BLaER1 treated with 17β-estradiol and CSF1 and Interleukin-3, amounts not matched to agents 10 nM and 100 nM (cell line): ENCODE data around the gene CTNS.

ENCODE experiments used
- H3K27ac ChIP-seq, 11 experiments: shearing (Covaris generic); formaldehyde crosslinking; 2 replicates each; pipeline ENCODE4 v1.8.1; 2022
- H3K27me3 ChIP-seq, 11 experiments: shearing (Covaris generic); formaldehyde crosslinking; 2 replicates each; pipeline ENCODE4 v1.8.1; 2022
- H3K36me3 ChIP-seq, 11 experiments: shearing (Covaris generic); formaldehyde crosslinking; 2 replicates each; pipeline ENCODE4 v1.8.1; 2022
- H3K4me1 ChIP-seq, 10 experiments: shearing (Covaris generic); formaldehyde crosslinking; 2 replicates each; pipeline ENCODE4 v1.8.1; 2022
- H3K4me2 ChIP-seq, 11 experiments: shearing (Covaris generic); formaldehyde crosslinking; 2 replicates each; pipeline ENCODE4 v1.8.1; 2022
- H3K4me3 ChIP-seq, 10 experiments: shearing (Covaris generic); formaldehyde crosslinking; 2 replicates each; pipeline ENCODE4 v1.8.1; 2022
- H3K9ac ChIP-seq, 11 experiments: shearing (Covaris generic); formaldehyde crosslinking; 2 replicates each; pipeline ENCODE4 v1.8.1; 2022
- H3K9me3 ChIP-seq, 11 experiments: shearing (Covaris generic); formaldehyde crosslinking; replicated peaks in 1 of 11; 2 replicates each; pipeline ENCODE4 v1.8.1; 2022
- H4K20me1 ChIP-seq, 11 experiments: shearing (Covaris generic); formaldehyde crosslinking; 2 replicates each; pipeline ENCODE4 v1.8.1; 2022
- Cebpa-rat ChIP-seq, 11 experiments: shearing (Covaris generic); IDR thresholded peaks; 2 replicates each; pipeline ENCODE4 v1.8.1; 2022

Gene CTNS

DNA sequence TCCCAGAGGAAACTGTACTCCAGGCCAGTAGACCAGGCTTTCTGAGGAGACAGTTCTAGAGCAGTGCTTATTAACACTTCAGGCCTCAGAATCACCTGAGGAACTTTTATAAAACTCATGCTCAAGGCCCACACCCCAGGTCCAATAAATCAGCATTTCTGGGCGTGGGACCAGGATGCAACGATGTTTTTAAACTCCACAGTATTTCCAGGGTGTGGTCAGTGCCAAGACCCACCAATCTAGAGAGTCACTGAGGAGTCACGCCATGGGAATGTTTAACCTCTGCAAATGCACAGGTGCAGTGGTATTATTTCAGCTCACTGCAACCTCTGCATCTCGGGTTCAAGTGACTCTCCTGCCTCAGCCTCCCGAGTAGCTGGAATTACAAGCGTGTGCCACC lies 23.4 kb upstream of the CTNS start:
- Histone ChIP-seq H3K9me3 (peaks cover 0 to 17% (median 11%) of the 10 kb centered on the region in 11 experiments; a peak in 19 of 22 replicates), H3K4me1 (no peaks in the 10 kb centered on the region), H3K36me3 (peaks cover 89 to 100% (median 98%) of the 10 kb centered on the region in 11 experiments), H3K4me3 (no peak overlapping the region), H3K9ac (no peak overlapping the region), H3K4me2 (no peak overlapping the region), H3K27me3 (no peaks in the 10 kb centered on the region), H3K27ac (no peak overlapping the region), H4K20me1 (peaks cover 0 to 28% (median 16%) of the 10 kb centered on the region in 11 experiments; a peak in 11 of 22 replicates)
- TF ChIP-seq Cebpa-rat (IDR thresholded peaks at IDR 0.05), result no peak

DNA sequence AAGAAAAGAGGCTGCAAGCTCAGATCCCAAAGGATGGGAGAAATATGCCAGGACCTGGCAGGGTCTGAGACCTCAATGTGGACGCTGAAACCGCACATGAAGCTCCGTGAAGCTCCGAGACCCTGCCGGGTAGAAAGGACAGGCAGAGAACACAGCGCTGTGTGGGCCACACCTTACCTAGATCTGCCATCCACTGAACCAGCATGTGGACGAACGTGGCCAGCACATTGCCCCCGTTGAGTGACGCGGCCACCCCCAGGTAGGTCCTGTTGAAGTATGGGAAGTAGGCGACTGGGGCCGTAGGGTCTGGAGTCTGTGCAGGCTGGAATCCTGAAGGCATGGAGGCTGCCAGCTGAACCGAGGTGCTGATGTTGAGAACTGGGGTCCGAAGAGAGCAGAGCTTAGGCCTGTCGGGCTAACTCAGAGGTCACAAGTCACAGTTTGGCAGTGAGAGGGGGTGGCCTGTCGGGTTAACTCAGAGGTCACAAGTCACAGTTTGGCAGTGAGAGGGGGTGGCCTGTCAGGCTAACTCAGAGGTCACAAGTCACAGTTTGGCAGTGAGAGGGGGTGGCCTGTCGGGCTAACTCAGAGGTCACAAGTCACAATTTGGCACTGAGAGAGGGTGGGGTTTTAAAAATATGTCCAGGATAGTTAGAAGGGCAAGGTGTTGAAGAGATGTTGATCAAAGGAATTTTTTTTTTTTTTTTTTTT lies 21.2 kb upstream of the CTNS start:
- Histone ChIP-seq H3K27me3 (no peaks in the 10 kb centered on the region), H3K27ac (no peak overlapping the region), H3K4me1 (no peaks in the 10 kb centered on the region), H3K4me3 (no peak overlapping the region), H4K20me1 (peaks cover 0 to 8% (median 0%) of the 10 kb centered on the region in 11 experiments; a peak in 7 of 22 replicates), H3K4me2 (no peak overlapping the region), H3K9ac (no peak overlapping the region), H3K9me3 (peaks cover 0 to 28% (median 15%) of the 10 kb centered on the region in 11 experiments; a peak in 19 of 22 replicates), H3K36me3 (peaks cover 92 to 100% (median 98%) of the 10 kb centered on the region in 11 experiments)
- TF ChIP-seq Cebpa-rat (IDR thresholded peaks at IDR 0.05), result no peak

DNA sequence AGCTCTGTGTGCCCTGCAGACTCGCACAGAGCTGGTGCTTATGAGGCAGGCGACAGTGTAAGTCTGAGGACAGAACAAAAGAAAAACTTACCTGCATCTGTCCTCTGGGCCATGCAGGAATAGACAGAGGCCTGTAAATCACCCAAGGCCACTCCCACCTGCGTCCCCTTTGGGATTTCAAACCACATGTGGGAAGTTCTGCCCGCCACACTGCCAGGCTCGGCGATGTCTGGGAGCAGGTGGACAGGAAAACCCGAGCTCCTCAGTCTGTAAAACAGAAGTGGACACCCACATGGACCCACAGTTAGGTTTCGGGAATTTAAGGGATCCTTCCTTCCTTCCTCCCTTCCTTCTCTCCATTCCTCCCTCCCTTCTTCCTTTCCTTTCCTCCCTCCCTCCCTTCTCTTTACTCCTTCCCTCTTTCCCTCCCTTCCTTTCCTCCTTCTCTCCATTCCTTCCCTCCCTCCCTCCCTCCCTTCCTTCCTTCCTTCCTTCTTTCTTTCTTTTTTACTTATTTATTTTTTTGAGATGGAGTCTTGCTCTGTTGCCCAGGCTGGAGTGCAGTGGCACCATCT lies 15.3 kb upstream of the CTNS start:
- Histone ChIP-seq H3K27ac (no peak overlapping the region), H4K20me1 (peaks cover 0 to 8% (median 0%) of the 10 kb centered on the region in 11 experiments; a peak in 4 of 22 replicates), H3K4me1 (peaks cover 0 to 14% (median 7%) of the 10 kb centered on the region in 10 experiments; a peak in 8 of 20 replicates), H3K9me3 (peaks cover 0 to 28% (median 15%) of the 10 kb centered on the region in 11 experiments; a peak in 19 of 22 replicates), H3K4me3 (no peak overlapping the region), H3K4me2 (peak overlapping the region in 3 of 11 experiments; percentile 21 to 40 (median 22); a peak in 2 of 22 replicates), H3K9ac (no peak overlapping the region), H3K36me3 (peaks cover 94 to 97% (median 96%) of the 10 kb centered on the region in 11 experiments), H3K27me3 (no peaks in the 10 kb centered on the region)
- no peak for TF ChIP-seq Cebpa-rat (IDR thresholded peaks at IDR 0.05)

GRCh38 chr17:3622977-3623594 lies 13.5 kb upstream of the CTNS start:
- no peak overlapping the region for H3K4me2 ChIP-seq
- H3K36me3 ChIP-seq, result peaks cover 90 to 97% (median 96%) of the 10 kb centered on the region in 11 experiments
- TF ChIP-seq Cebpa-rat (IDR thresholded peaks at IDR 0.05), result no peak
- no peaks in the 10 kb centered on the region for H3K27me3 ChIP-seq
- no peak overlapping the region for H3K27ac ChIP-seq
- H3K9ac ChIP-seq, result no peak overlapping the region
- peaks cover 0 to 14% (median 7%) of the 10 kb centered on the region in 10 experiments; a peak in 8 of 20 replicates for H3K4me1 ChIP-seq
- H4K20me1 ChIP-seq, result peaks cover 0 to 17% (median 0%) of the 10 kb centered on the region in 11 experiments; a peak in 4 of 22 replicates
- peaks cover 0 to 16% (median under 1%) of the 10 kb centered on the region in 11 experiments; a peak in 7 of 22 replicates for H3K9me3 ChIP-seq
- H3K4me3 ChIP-seq, result no peak overlapping the region

DNA sequence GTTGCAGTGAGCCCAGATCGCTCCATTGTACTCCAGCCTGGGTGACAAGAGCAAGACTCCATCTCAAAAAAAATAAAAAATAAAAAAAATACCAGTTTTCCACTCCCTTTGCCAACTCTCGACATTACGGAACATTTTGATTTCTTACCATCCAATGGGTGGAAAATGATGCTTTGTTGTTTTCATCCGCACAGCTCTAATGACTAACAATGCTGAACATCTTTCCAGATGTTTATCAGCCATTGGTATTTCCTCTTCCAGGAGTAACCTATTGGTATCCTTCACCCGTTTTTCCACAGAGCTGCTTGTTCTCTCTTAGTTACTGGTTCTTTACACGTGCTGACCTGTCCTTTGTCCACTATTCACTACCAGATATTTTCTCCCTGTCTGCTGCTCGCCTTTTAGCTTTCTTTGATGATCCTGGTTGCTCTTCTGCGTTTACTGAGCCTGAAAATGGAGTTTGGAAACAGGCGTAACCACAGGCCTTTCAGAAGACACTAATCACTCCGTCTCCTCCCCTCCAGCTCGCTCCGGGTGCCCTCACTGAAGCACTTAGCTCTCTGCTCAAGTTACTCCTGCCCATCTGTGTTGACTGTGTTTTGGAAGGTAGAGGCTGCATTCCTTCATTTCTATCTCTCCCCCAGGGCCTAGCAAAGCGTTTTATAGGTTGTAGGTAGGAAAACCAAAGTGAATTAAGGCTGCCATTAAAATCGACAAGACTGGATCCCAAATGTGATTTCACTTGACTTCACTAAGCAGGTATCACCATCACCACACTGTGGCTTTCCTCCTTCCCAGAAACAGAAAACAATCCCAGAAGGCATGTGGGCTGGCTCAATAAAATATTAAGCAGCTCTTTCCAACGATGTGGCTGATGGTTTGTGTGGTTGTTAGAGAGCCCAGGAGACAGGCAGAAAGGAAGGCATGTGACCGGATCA lies 9.5 kb upstream of the CTNS start:
- H3K36me3 ChIP-seq, result peaks cover 77 to 96% (median 93%) of the 10 kb centered on the region in 11 experiments
- no peak overlapping the region for H3K27ac ChIP-seq
- H3K9me3 ChIP-seq, result no peaks in the 10 kb centered on the region
- TF ChIP-seq Cebpa-rat (IDR thresholded peaks at IDR 0.05), result no peak
- H3K4me2 ChIP-seq, result no peak overlapping the region
- H3K9ac ChIP-seq, result no peak overlapping the region
- H3K4me1 ChIP-seq, result peaks cover under 1 to 25% (median 18%) of the 10 kb centered on the region in 10 experiments
- H3K4me3 ChIP-seq, result no peak overlapping the region
- H4K20me1 ChIP-seq, result peaks cover 7 to 45% (median 15%) of the 10 kb centered on the region in 11 experiments; a peak in 13 of 22 replicates
- no peaks in the 10 kb centered on the region for H3K27me3 ChIP-seq

- no peak for TF ChIP-seq Cebpa-rat (IDR thresholded peaks at IDR 0.05)
- no peak overlapping the region for H3K27ac ChIP-seq
These were observed 8.8 kb upstream of the CTNS start for GRCh38 chr17:3627769-3628167.

GRCh38 chr17:3630781-3631180 lies 5.8 kb upstream of the CTNS start:
- H3K4me2 ChIP-seq, result peak overlapping the region in 6 of 11 experiments; percentile 19 to 81 (median 44); a peak in 11 of 22 replicates
- H3K27ac ChIP-seq, result peak overlapping the region in 10 of 11 experiments; percentile 42 to 71 (median 53); a peak in 16 of 22 replicates
- H3K9me3 ChIP-seq, result no peaks in the 10 kb centered on the region; a peak in 3 of 22 replicates
- H3K9ac ChIP-seq, result peak overlapping the region in 9 of 11 experiments; percentile 29 to 62 (median 50); a peak in 11 of 22 replicates
- H3K4me3 ChIP-seq, result no peak overlapping the region
- no peaks in the 10 kb centered on the region for H3K27me3 ChIP-seq
- H4K20me1 ChIP-seq, result peaks cover 7 to 52% (median 15%) of the 10 kb centered on the region in 11 experiments; a peak in 13 of 22 replicates
- peaks cover 17 to 53% (median 44%) of the 10 kb centered on the region in 10 experiments for H3K4me1 ChIP-seq
- no peak for TF ChIP-seq Cebpa-rat (IDR thresholded peaks at IDR 0.05)
- peaks cover 40 to 74% (median 68%) of the 10 kb centered on the region in 11 experiments for H3K36me3 ChIP-seq

More at GRCh38 chr17:3627769-3628167, 8.8 kb upstream of the CTNS start:
- Histone ChIP-seq H4K20me1 (peaks cover 7 to 51% (median 15%) of the 10 kb centered on the region in 11 experiments; a peak in 13 of 22 replicates), H3K4me2 (no peak overlapping the region), H3K36me3 (peaks cover 70 to 96% (median 90%) of the 10 kb centered on the region in 11 experiments), H3K27me3 (no peaks in the 10 kb centered on the region), H3K4me3 (no peak overlapping the region), H3K4me1 (peaks cover 0 to 31% (median 21%) of the 10 kb centered on the region in 10 experiments; a peak in 18 of 20 replicates), H3K9me3 (no peaks in the 10 kb centered on the region), H3K9ac (no peak overlapping the region)

DNA sequence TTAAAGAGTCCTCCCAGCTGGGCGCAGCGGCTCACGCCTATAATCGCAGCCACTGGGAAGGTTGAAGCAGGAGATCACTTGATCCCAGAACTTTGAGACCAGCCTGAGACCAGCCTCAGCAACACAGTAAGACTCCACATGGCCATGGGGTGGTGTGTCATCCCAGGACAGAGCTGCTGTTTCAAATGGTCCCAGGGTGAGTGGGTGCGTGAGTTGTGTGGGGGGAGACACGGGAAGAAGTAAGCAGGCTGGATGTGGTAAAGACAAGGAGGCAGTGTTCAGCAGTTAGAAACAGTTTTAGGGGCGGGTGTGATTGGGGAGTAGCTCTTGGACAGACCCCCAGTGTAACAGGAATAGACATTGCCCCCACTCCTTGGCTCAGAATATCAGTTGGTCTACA lies 4.3 kb upstream of the CTNS start:
- no peak for TF ChIP-seq Cebpa-rat (IDR thresholded peaks at IDR 0.05)

More for the DNA sequence above, 4.3 kb upstream of the CTNS start:
- H3K9ac ChIP-seq, result peak overlapping the region in 1 of 11 experiments; percentile 24; a peak in 3 of 22 replicates
- peaks cover 7 to 53% (median 15%) of the 10 kb centered on the region in 11 experiments; a peak in 13 of 22 replicates for H4K20me1 ChIP-seq
- 0 out of 22 replicates have a peak overlapping the region, but pooled peaks of 2 of the 11 experiments have one; percentile 11 to 20 for H3K27ac ChIP-seq
- no peak overlapping the region for H3K4me3 ChIP-seq
- H3K9me3 ChIP-seq, result no peaks in the 10 kb centered on the region; a peak in 3 of 22 replicates
- H3K27me3 ChIP-seq, result no peaks in the 10 kb centered on the region
- H3K4me2 ChIP-seq, result peak overlapping the region in 6 of 11 experiments; percentile 21 to 81 (median 52); a peak in 9 of 22 replicates
- H3K4me1 ChIP-seq, result peaks cover 21 to 54% (median 48%) of the 10 kb centered on the region in 10 experiments
- peaks cover 25 to 59% (median 53%) of the 10 kb centered on the region in 11 experiments for H3K36me3 ChIP-seq
